Dermis microvascular lymphatic vessel endothelial cell (primary cell): Measurements from ENCODE around the gene UGT1A5. TPM values are rescaled to one million over a fixed set of nuclear protein-coding genes. Genes with fewer than 3 reads are reported as not detected.

Experiments used
- total RNA-seq: library from RNA; depleted of rRNA; stranded (reverse); fragments of >200 nt; gene quantifications from 2 replicates; pipeline ENCODE4 v1.2.1, GENCODE V29; 2014

Gene UGT1A5
- total RNA-seq, 1 donor from 2014 or later = not detected

Other genes starting within 250 kb of the UGT1A5 start
- gene USP40, start 146.1 kb upstream of the UGT1A5 start, total RNA-seq = 19.0 and 19.8 TPM in 2 replicates
- gene UGT1A8, start 95.3 kb upstream of the UGT1A5 start, total RNA-seq = not detected in 2 replicates
- not detected in 2 replicates for gene UGT1A10, start 76.5 kb upstream of the UGT1A5 start, total RNA-seq
- gene UGT1A9, start 41.0 kb upstream of the UGT1A5 start, total RNA-seq = not detected in 2 replicates
- not detected in 2 replicates for gene UGT1A7, start 31.0 kb upstream of the UGT1A5 start, total RNA-seq
- not detected in 2 replicates for gene UGT1A6, start 20.0 kb upstream of the UGT1A5 start, total RNA-seq
- not detected in 2 replicates for gene UGT1A4, start 5.8 kb downstream of the UGT1A5 start, total RNA-seq
- gene UGT1A3, start 16.1 kb downstream of the UGT1A5 start, total RNA-seq = not detected in 2 replicates
- gene UGT1A1, start 47.4 kb downstream of the UGT1A5 start, total RNA-seq = not detected in 2 replicates
- gene MROH2A, start 65.4 kb downstream of the UGT1A5 start, total RNA-seq = not detected in 2 replicates
- 3.3 and 9.5 TPM in 2 replicates for gene HJURP, start 141.6 kb downstream of the UGT1A5 start, total RNA-seq
- not detected in 2 replicates for gene TRPM8, start 204.5 kb downstream of the UGT1A5 start, total RNA-seq